HEK293 (cell line): ENCODE data around the gene CFAP410.

Source experiments
- CTCF ChIA-PET: fragments of 350-600 bp; formaldehyde crosslinking; extraction: SDS; loops from one replicate; lab custom pipeline; 2021; ENCODE audit warnings: antibody characterized with exemption; lab: Yijun Ruan, JAX
- POLR2A ChIA-PET: fragments of 300-600 bp; formaldehyde crosslinking; extraction: SDS; loops from one replicate; lab custom pipeline; 2020; ENCODE audit warnings: antibody characterized with exemption, inconsistent platforms; lab: Yijun Ruan, JAX
- H3K27ac ChIP-seq: fragments of 200-500 bp; sonication (Bioruptor generic); 2 replicates; pipeline ENCODE4 v1.5.1; 2014; ENCODE audit warnings: low read depth, low read length, control low read depth, inconsistent platforms; ENCODE audit errors: extremely low read depth
- H3K36me3 ChIP-seq, 2 experiments: fragments of 200-500 bp in 1 of 2; sonication (Bioruptor generic) in 1 of 2; 1 replicate in 1 of 2; 2 replicates in 1 of 2; pipeline ENCODE4 v1.5.1; 2014 to 2017; ENCODE audit warnings: inconsistent platforms in 2 of 2, low read length in 2 of 2; ENCODE audit not compliant: control insufficient read depth in 2 of 2, insufficient read depth in 1 of 2
- H3K4me1 ChIP-seq: fragments of 200-500 bp; sonication (Bioruptor generic); 2 replicates; pipeline ENCODE4 v1.5.1; 2014; ENCODE audit warnings: mild to moderate bottlenecking, low read length, inconsistent platforms; ENCODE audit not compliant: control insufficient read depth, insufficient read depth
- H3K4me3 ChIP-seq: 2 replicates; pipeline ENCODE4 v1.5.1; 2011; ENCODE audit warnings: low read depth, mild to moderate bottlenecking, control low read depth, low read length, moderate library complexity
- H3K9me3 ChIP-seq: fragments of 200-500 bp; sonication (Bioruptor generic); 2 replicates; pipeline ENCODE4 v1.5.1; 2014; ENCODE audit warnings: low read depth, low read length, inconsistent platforms; ENCODE audit not compliant: control insufficient read depth, insufficient read depth
- AEBP2 ChIP-seq: fragments of 450-650 bp; formaldehyde crosslinking; IDR thresholded peaks from 2 replicates; pipeline ENCODE4 v1.5.1; 2016; ENCODE audit warnings: missing biosample characterization, missing genetic modification characterization, borderline replicate concordance
- KLF16 ChIP-seq: fragments of 450-650 bp; formaldehyde crosslinking; IDR thresholded peaks from 2 replicates; pipeline ENCODE4 v1.5.1; 2017; ENCODE audit warnings: missing biosample characterization, missing genetic modification characterization
- KLF9 ChIP-seq: fragments of 450-650 bp; formaldehyde crosslinking; IDR thresholded peaks from 2 replicates; pipeline ENCODE4 v1.5.1; 2016; ENCODE audit warnings: missing biosample characterization, missing genetic modification characterization, low read depth
- MZF1 ChIP-seq: fragments of 450-650 bp; formaldehyde crosslinking; IDR thresholded peaks from 2 replicates; pipeline ENCODE4 v1.5.1; 2017; ENCODE audit warnings: missing biosample characterization, missing genetic modification characterization, borderline replicate concordance
- PRDM10 ChIP-seq: fragments of 450-650 bp; formaldehyde crosslinking; IDR thresholded peaks from 2 replicates; pipeline ENCODE4 v1.5.1; 2016; ENCODE audit warnings: missing biosample characterization, missing genetic modification characterization
- PRDM2 ChIP-seq: fragments of 450-650 bp; formaldehyde crosslinking; IDR thresholded peaks from 2 replicates; pipeline ENCODE4 v1.5.1; 2016; ENCODE audit warnings: missing biosample characterization, missing genetic modification characterization, borderline replicate concordance
- SP2 ChIP-seq: fragments of 450-650 bp; formaldehyde crosslinking; IDR thresholded peaks from 2 replicates; pipeline ENCODE4 v1.5.1; 2016; ENCODE audit warnings: missing biosample characterization, missing genetic modification characterization
- SP3 ChIP-seq: fragments of 450-650 bp; formaldehyde crosslinking; IDR thresholded peaks from 2 replicates; pipeline ENCODE4 v1.5.1; 2016; ENCODE audit warnings: missing biosample characterization, missing genetic modification characterization
- WT1 ChIP-seq: fragments of 450-650 bp; formaldehyde crosslinking; IDR thresholded peaks from 2 replicates; pipeline ENCODE4 v1.5.1; 2016; ENCODE audit warnings: missing biosample characterization, missing genetic modification characterization
- ZBTB1 ChIP-seq: fragments of 450-650 bp; formaldehyde crosslinking; IDR thresholded peaks from 2 replicates; pipeline ENCODE4 v1.5.1; 2016; ENCODE audit warnings: missing biosample characterization, missing genetic modification characterization
- ZIC2 ChIP-seq: fragments of 450-650 bp; formaldehyde crosslinking; IDR thresholded peaks from 2 replicates; pipeline ENCODE4 v1.5.1; 2016; ENCODE audit warnings: missing biosample characterization, missing genetic modification characterization
- ZNF155 ChIP-seq: fragments of 450-650 bp; formaldehyde crosslinking; IDR thresholded peaks from 2 replicates; pipeline ENCODE4 v1.5.1; 2016; ENCODE audit warnings: missing biosample characterization, missing genetic modification characterization
- ZNF211 ChIP-seq: fragments of 450-650 bp; formaldehyde crosslinking; IDR thresholded peaks from 2 replicates; pipeline ENCODE4 v1.5.1; 2016; ENCODE audit warnings: low read depth, missing biosample characterization, missing genetic modification characterization
- ZNF248 ChIP-seq: fragments of 450-650 bp; formaldehyde crosslinking; IDR thresholded peaks from 2 replicates; pipeline ENCODE4 v1.5.1; 2017; ENCODE audit warnings: missing biosample characterization, missing genetic modification characterization
- ZNF510 ChIP-seq: fragments of 450-650 bp; formaldehyde crosslinking; IDR thresholded peaks from 2 replicates; pipeline ENCODE4 v1.5.1; 2018; ENCODE audit warnings: mild to moderate bottlenecking, missing genetic modification characterization, missing biosample characterization; ENCODE audit not compliant: insufficient replicate concordance
- ZNF571 ChIP-seq: fragments of 450-650 bp; formaldehyde crosslinking; IDR thresholded peaks from 2 replicates; pipeline ENCODE4 v1.5.0; 2017; ENCODE audit warnings: missing biosample characterization, missing genetic modification characterization
- ZNF785 ChIP-seq: fragments of 450-650 bp; formaldehyde crosslinking; IDR thresholded peaks from 2 replicates; pipeline ENCODE4 v1.5.1; 2016; ENCODE audit warnings: missing biosample characterization, missing genetic modification characterization
- TF ChIP-seq, protein P1 (sequence below): fragments of 450-650 bp; formaldehyde crosslinking; optimal IDR thresholded peaks from 2 replicates; pipeline ENCODE3; 2016; ENCODE audit warnings: missing biosample characterization, mild to moderate bottlenecking, missing genetic modification characterization
- TF ChIP-seq, protein P2 (sequence below): sonication (generic); formaldehyde crosslinking; IDR thresholded peaks from 2 replicates; pipeline ENCODE4 v1.8.1; 2022; ENCODE audit warnings: mild to moderate bottlenecking, moderate library complexity, missing genetic modification reagents

The CFAP410 gene

GRCh38 chr21:44300262-44300959, 38.8 kb downstream of the CFAP410 start (continued):
- TF ChIP-seq WT1 (peak; percentile 27; the same call in 1 of the 2 replicates), AEBP2 (tag by site-specific recombination) (no peak), ZNF571 (tag by site-specific recombination) (no peak), PRDM2 (tag by site-specific recombination) (no peak), SP3 (peak; percentile 94), ZBTB1 (tag by site-specific recombination) (no peak), KLF9 (tag by site-specific recombination) (peak; percentile 90)

- Histone ChIP-seq H3K27ac (peak within 1 kb of the TSS; percentile 81), H3K4me3 (peak within 1 kb of the TSS; percentile 64), H3K36me3 (no peaks in the 10 kb centered on the region), H3K4me1 (peaks cover 8% of the 10 kb centered on the region; the same call in 1 of the 2 replicates), H3K9me3 (no peaks in the 10 kb centered on the region)
- POLR2A ChIA-PET: interaction anchor here (0.8 to 1.2 kb wide), 2 partner anchors 30 to 39 kb away, joined by 3 to 4 read pairs; no protein-coding TSS in a partner anchor
- CTCF ChIA-PET: interaction anchor here (0.6 to 2.2 kb wide), 5 partner anchors 10 to 156 kb away, joined by 3 to 11 read pairs (median 3); no protein-coding TSS in a partner anchor
- TF ChIP-seq ZNF510: no peak
- TF ChIP-seq KLF16 (tag by site-specific recombination): peak; percentile 66; the same call in 1 of the 2 replicates
- TF ChIP-seq ZNF248: no peak
- TF ChIP-seq SP2 (tag by site-specific recombination): peak; percentile 55; the same call in 1 of the 2 replicates
- TF ChIP-seq ZNF155 (tag by site-specific recombination): no peak
- TF ChIP-seq ZIC2 (tag by site-specific recombination): peak; percentile 85
- TF ChIP-seq, protein P1, sequence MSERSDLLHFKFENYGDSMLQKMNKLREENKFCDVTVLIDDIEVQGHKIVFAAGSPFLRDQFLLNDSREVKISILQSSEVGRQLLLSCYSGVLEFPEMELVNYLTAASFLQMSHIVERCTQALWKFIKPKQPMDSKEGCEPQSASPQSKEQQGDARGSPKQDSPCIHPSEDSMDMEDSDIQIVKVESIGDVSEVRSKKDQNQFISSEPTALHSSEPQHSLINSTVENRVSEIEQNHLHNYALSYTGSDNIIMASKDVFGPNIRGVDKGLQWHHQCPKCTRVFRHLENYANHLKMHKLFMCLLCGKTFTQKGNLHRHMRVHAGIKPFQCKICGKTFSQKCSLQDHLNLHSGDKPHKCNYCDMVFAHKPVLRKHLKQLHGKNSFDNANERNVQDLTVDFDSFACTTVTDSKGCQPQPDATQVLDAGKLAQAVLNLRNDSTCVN (tag by site-specific recombination): peak; percentile 77
- TF ChIP-seq MZF1 (tag by site-specific recombination): no peak
- TF ChIP-seq PRDM10 (tag by site-specific recombination): peak; percentile 79
- TF ChIP-seq, protein P2, sequence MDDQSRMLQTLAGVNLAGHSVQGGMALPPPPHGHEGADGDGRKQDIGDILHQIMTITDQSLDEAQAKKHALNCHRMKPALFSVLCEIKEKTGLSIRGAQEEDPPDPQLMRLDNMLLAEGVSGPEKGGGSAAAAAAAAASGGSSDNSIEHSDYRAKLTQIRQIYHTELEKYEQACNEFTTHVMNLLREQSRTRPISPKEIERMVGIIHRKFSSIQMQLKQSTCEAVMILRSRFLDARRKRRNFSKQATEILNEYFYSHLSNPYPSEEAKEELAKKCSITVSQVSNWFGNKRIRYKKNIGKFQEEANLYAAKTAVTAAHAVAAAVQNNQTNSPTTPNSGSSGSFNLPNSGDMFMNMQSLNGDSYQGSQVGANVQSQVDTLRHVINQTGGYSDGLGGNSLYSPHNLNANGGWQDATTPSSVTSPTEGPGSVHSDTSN (CRISPR knock-in tag): peak; percentile 33; the same call in 1 of the 2 replicates
- no peak for TF ChIP-seq ZNF785 (tag by site-specific recombination)
- no peak for TF ChIP-seq ZNF211 (tag by site-specific recombination)
These were observed 39.5 kb downstream of the CFAP410 start, which contains the start of gene PFKL for GRCh38 chr21:44299458-44300261. TSS of gene PFKL (plus strand) at chr21:44300053. CDS start at chr21:44300106, 53 bp downstream.
